Ovary (tissue), 3 donors: ENCODE results near the gene SLC6A6.

Source experiments
- EP300 ChIP-seq: sonication (generic); formaldehyde crosslinking; IDR thresholded peaks from one replicate; pipeline ENCODE4 v1.6.1; 2017; ENCODE audit warnings: antibody characterized with exemption
- POLR2A ChIP-seq: fragments of 450-650 bp; IDR thresholded peaks from one replicate; pipeline ENCODE4 v1.6.1; 2017; ENCODE audit warnings: antibody characterized with exemption, mild to moderate bottlenecking, moderate library complexity
- TF ChIP-seq, protein P1 (sequence below), 3 donors: fragments of 450-650 bp in 2 of 3; fragments of 200-600 bp in 1 of 3; IDR thresholded peaks; one replicate each; pipeline versions ENCODE4 v1.5.1 to v1.8.0; 2016 to 2022; ENCODE audit warnings: antibody characterized with exemption in 3 of 3, mild to moderate bottlenecking in 1 of 3
- donor health status: DM: no; HTN: no; CAD: no.

DNA sequence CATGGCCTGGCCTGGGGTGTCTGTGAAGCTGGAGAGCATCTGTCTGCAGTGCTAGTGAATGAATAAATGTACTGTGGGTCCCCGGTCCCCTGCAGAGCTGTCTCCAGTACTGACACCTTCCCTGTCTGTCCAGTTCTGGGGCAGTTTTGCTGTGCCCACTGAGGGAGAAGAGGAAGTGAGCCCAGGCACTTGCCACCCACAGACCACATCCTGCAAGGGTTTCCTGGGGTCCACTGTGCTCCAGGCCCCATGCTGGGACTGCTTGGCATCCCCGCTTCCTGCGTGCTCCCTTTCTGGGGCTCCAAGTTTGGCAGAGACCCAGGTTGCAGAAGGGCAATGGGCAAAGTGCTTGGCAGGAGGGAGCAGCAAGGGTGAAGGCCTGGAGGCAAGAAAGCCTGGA lies 4.9 kb upstream of the SLC6A6 start:
- TF ChIP-seq, protein P1, sequence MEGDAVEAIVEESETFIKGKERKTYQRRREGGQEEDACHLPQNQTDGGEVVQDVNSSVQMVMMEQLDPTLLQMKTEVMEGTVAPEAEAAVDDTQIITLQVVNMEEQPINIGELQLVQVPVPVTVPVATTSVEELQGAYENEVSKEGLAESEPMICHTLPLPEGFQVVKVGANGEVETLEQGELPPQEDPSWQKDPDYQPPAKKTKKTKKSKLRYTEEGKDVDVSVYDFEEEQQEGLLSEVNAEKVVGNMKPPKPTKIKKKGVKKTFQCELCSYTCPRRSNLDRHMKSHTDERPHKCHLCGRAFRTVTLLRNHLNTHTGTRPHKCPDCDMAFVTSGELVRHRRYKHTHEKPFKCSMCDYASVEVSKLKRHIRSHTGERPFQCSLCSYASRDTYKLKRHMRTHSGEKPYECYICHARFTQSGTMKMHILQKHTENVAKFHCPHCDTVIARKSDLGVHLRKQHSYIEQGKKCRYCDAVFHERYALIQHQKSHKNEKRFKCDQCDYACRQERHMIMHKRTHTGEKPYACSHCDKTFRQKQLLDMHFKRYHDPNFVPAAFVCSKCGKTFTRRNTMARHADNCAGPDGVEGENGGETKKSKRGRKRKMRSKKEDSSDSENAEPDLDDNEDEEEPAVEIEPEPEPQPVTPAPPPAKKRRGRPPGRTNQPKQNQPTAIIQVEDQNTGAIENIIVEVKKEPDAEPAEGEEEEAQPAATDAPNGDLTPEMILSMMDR (IDR thresholded peaks at IDR 0.05): no peak
- TF ChIP-seq POLR2A (no peak), EP300 (no peak)
